SKM-1 treated with dmso at 0.1 percent for 144 hours (cell line): ENCODE results near the gene CSTPP1.
"Not testable (repeated sequence)": the region's sequence is repeated elsewhere in the genome, so short reads cannot be mapped to it uniquely, and the experiment has no call there.

Experiments
- DNase-seq: peaks from one replicate; lab custom pipeline; 2025; ENCODE audit not compliant: unreplicated experiment; lab: John Stamatoyannopoulos, UW

Gene CSTPP1

GRCh38 chr11:47093541-47093940 is 157.0 kb downstream of the CSTPP1 start:
- DNase-seq: no peak

GRCh38 chr11:47096871-47097270 is 160.3 kb downstream of the CSTPP1 start:
- not testable (repeated sequence) for DNase-seq

DNA sequence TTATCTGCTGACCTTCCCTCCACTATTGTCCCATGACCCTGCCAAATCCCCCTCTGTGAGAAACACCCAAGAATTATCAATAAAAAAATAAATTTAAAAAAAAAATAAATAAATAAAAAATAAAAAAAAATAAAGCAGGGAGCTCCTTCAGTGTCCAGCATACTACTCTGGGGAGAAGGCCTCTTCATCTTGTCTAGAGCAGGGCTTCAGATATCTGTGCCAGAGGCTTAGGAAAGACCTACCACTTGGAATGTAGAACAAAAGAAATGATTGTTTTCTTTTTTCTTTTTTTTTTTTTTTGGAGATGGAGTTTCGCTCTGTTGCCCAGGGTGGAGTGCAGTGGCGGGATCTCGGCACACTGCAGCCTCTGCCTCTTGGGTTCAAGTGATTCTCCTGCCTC is 161.7 kb downstream of the CSTPP1 start:
- not testable (repeated sequence) for DNase-seq

DNA sequence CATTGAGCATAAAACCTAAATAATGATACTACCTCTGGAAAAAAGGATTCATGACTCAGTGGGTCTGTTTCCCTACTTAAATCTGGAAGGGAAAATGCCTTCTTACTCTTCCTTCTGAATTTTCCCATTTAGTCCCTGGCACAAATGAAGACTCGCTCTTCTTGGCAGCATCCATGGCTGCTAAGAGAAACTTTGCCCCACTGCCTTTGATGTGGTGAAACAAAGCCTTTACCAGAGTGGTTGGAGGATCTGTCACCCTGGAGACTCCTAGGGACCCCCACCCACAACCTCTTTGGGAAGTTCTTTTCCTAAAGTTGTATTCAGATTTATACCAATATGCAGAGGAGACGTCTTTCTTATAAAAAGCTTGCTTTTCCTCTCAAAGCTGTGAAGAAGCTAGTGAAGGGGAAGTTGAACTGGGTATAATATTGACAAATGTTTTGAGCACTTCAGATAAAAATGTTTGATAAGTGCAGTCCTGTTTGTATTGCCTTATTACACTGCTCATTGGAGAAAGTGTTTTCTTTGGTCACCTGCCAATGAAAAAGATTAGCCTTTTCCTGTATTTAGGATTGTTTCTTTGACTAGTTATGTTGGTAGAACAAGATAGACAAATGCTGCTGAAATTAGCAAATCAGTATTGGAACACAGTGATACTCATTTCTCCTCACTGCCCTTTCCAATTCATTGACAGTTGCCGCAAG is 162.8 kb downstream of the CSTPP1 start:
- no peak for DNase-seq

DNA sequence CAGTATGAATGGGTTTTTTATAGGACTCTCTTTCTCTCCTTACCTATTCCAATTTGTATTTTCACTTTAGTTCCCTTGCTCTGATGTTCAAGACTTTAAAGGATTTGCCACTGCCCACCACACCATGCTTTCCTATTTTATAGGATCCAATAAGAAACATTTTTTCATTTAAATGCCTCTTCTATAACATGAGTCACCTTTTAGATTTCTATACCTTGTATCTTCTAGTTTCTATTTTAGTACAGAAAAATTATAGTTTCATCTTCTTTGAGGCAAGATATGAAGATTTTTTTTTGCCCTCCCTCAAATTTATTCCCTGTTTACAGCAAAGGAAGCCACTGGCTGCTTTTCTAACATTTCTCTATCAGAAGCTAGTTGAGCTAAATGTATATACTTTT is 163.4 kb downstream of the CSTPP1 start:
- DNase-seq: no peak

GRCh38 chr11:47101406-47101805 is 164.8 kb downstream of the CSTPP1 start:
- no peak for DNase-seq

- no peak for DNase-seq
These were observed 167.8 kb downstream of the CSTPP1 start for GRCh38 chr11:47104261-47104950.

- no peak for DNase-seq
These were observed 169.0 kb downstream of the CSTPP1 start for GRCh38 chr11:47105541-47105940.

- DNase-seq: no peak
These were observed 169.4 kb downstream of the CSTPP1 start for GRCh38 chr11:47105974-47106373.

DNA sequence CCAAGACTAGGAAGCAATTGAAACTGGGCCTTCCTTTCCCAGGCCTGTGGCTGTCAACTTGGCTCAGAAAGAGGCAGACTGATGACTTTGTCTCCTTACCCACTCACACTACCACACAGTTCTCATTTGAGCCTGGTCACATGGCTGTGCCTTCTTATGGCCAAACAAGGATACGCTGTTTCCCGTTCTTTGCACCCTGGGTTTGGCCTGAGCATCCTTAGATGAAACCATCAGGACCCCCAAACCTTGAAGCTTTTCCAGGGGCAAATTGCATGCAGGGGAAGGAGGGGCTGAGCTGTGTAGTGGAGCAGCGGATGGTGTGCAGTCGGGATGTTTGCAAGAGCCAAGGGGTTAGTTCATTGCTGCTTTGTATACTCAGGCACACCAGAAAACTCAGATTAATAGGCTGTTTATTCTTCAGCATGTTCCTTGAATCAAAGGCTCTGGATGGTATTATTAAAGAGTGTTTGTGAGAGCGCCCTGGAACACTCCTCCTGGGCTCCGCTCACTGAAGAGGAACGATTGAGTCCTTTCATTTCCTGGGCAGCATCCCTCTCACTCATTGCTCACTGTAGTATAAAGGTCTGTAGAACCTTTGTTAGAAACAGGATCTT is 170.3 kb downstream of the CSTPP1 start:
- no peak for DNase-seq

DNA sequence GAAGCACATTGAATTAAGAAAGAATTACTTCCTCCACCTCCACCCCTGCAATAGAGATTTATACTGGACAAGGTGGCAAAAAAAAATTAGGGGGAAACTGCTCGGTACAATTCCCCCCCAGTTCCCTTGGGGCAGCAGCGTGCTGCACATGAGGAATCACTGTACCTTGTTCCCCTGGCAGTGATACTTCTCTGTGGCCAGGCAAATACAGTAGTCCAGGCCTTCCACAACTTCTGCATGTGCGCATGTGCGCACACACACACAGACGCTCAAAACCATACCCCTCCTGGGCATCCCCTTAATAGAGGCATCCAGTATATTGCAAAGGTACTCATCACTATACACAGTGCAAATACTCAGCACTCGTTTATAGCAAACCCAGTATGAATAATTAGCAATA is 171.2 kb downstream of the CSTPP1 start:
- no peak for DNase-seq

DNA sequence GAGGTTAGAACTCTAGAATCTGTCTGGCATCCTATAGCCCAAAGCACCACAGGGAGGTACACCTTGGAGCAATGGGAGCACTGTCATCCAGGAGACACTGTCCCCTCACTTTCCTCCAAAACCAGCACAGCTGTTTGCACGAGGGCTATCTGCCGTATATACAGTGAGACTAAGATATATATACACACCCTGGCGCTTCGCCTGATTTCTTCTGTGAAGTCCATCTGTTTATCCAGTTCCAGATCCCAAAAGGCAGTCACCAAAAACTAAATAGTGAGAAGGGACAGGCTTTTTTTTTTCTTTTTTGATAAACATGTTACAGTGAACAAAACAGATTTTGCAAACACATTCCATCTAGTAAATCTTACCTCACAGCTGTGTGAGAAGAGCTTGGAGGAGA is 171.7 kb downstream of the CSTPP1 start:
- DNase-seq: no peak

- no peak for DNase-seq
These were observed 172.6 kb downstream of the CSTPP1 start for GRCh38 chr11:47109051-47109726.

DNA sequence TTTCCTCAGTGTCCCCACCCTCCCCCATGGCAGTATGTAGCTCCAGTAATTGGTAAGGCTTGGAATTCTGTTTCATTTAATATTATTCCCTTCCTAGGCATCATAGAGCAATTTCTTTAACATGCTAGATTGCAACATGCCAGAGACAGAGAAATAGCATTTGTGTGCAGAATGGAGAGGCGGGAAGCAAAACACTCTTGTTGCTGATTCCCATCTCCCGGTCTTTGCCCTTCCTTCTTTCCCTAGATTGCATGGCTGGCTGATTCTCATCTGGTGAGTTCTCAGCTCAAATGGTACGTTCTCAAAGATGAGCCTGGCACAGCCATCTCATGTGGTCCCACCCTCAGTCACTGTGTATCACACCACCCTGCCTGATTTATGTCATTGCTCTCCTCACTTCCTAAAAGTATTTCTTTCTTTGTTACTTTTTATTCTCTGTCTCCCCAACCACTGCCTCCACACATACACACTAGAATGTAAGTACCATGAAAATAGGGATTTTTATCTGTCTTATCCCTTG is 173.2 kb downstream of the CSTPP1 start:
- no peak for DNase-seq

DNA sequence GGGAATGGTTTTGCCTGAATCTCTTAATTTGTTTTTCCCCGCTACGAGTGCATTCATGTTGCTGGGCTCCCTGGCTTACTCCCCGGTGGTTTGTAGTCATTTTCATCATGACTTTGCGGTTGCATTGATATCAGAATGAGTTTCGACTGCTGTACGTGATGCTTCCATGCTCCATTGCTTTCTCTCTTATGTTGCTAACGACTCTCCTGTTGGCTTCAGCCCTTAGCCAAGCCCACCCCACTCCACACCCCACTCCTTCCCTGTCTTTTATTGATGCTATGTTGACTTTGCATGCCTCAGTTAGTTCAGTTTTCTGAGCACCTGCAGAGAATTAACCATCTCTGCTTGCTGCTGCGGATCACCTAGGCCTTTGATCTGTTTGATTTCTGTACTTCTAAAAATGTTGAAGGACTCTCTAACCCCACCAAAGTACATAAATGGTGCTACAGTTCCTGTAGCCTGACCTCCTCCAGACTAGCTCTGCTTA is 174.8 kb downstream of the CSTPP1 start:
- DNase-seq: no peak

DNA sequence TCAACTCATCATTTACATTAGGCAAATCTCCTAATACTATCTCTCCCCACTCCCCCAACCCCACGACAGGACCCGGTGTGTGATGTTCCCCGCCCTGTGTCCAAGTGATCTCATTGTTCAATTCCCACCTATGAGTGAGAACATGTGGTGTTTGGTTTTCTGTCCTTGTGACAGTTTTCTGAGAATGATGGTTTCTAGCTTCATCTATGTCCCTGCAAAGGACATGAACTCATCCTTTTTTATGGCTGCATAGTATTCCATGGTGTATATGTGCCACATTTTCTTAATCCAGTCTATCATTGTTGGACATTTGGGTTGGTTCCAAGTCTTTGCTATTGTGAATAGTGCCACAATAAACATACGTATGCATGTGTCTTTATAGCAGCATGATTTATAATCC is 176.4 kb downstream of the CSTPP1 start:
- not testable (repeated sequence) for DNase-seq

DNA sequence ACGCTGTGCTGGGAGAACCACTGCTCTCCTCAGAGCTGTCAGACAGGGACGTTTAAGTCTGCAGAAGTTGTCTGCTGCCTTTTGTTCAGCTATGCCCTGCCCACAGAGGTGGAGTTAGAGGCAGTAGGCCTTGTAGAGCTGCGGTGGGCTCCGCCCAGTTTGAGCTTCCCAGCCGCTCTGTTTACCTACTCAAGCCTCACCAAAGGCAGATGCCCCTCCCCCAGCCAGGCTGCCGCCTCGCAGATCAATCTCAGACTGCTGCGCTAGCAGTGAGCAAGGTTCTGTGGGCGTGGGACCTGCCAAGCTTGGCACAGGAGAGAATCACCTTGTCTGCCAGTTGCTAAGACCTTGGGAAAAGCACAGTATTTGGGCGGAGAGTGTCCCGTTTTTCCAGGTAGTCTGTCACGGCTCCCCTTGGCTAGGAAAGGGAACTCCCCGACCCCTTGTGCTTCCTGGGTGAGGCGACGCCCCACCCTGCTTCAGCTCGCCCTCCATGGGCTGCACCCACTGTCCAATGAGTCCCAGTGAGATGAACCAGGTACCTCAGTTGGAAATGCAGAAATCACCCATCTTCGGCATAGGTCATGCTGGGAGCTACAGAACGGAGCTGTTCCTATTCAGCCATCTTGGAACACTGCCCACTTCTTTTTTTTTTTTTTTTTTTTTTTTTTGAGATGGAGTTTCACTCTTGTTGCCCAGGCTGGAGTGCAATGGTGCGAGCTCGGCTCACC is 182.6 kb downstream of the CSTPP1 start:
- DNase-seq: not testable (repeated sequence)

- no peak for DNase-seq
These were observed 184.5 kb downstream of the CSTPP1 start for GRCh38 chr11:47121056-47121455.

- no peak for DNase-seq
These were observed 185.2 kb downstream of the CSTPP1 start for GRCh38 chr11:47121731-47122130.

GRCh38 chr11:47123094-47123493 is 186.5 kb downstream of the CSTPP1 start:
- DNase-seq: no peak

GRCh38 chr11:47124675-47125074 is 188.1 kb downstream of the CSTPP1 start:
- DNase-seq: no peak
